K562 (cell line): ENCODE data around the gene TTC39B. TPM values are rescaled to one million over a fixed set of nuclear protein-coding genes. Genes with fewer than 3 reads are reported as not detected.

Experiments used
- ATAC-seq: fragments of 200-7000 bp; cut with Tn5 transposase; 3 replicates; pipeline ENCODE4 v1.9.1; 2020; ENCODE audit warnings: moderate library complexity
- BruUV-seq: library from RNA; stranded (reverse); fragments of 400-500 nt; replicated peaks from 2 replicates; lab custom pipeline; 2021; lab: Mats Ljungman, UMichigan
- CTCF ChIA-PET: fragments of 300-600 bp; formaldehyde crosslinking; extraction: SDS; loops from one replicate; lab custom pipeline; 2021; ENCODE audit warnings: low intra/inter-chr PET ratio; lab: Yijun Ruan, JAX
- POLR2A ChIA-PET: fragments of 300-600, 350-650 bp; sonication (Branson Sonifier 250); formaldehyde crosslinking; extraction: SDS; loops from one replicate; lab custom pipeline; 2021; ENCODE audit warnings: antibody characterized with exemption, inconsistent platforms; lab: Yijun Ruan, JAX
- DNase-seq, 4 experiments: peaks; one replicate each; pipeline versions ENCODE4 v3.0.0 to v3.0.0-alpha.2; 2011 to 2018; ENCODE audit warnings: low spot score in 3 of 4, mixed read lengths in 3 of 4; ENCODE audit errors: extremely low read depth in 1 of 4
- FAIRE-seq: peaks from 2 replicates; lab custom pipeline; 2011; peaks lifted over from hg19 to GRCh38; lab: Jason Lieb, UNC
- H2AFZ ChIP-seq: 2 replicates; pipeline ENCODE4 v1.6.0; 2011; ENCODE audit warnings: low read depth, low read length, control low read depth, inconsistent platforms
- H3K27ac ChIP-seq: fragments of 200-600 bp; 3 replicates; pipeline ENCODE4 v1.8.0; 2011; ENCODE audit warnings: low read depth, mild to moderate bottlenecking, control low read depth, inconsistent platforms, low read length, moderate library complexity, mixed read lengths; ENCODE audit errors: extremely low read depth
- H3K27me3 ChIP-seq, 2 experiments: fragments of 300-600 bp in 1 of 2; 2 replicates in 1 of 2; 3 replicates in 1 of 2; pipeline versions ENCODE4 v1.6.0 to v1.8.0; 2011; ENCODE audit warnings: inconsistent platforms in 2 of 2, low read length in 2 of 2, mild to moderate bottlenecking in 1 of 2, mixed read lengths in 1 of 2, moderate library complexity in 1 of 2; ENCODE audit not compliant: control insufficient read depth in 2 of 2, insufficient read depth in 2 of 2
- H3K36me3 ChIP-seq: fragments of 300-600 bp; 3 replicates; pipeline ENCODE4 v1.8.0; 2011; ENCODE audit warnings: mild to moderate bottlenecking, low read length, inconsistent platforms; ENCODE audit not compliant: control insufficient read depth, insufficient read depth
- H3K4me1 ChIP-seq, 2 experiments: fragments of 200-600 bp in 1 of 2; replicated peaks in 1 of 2; 2 replicates in 1 of 2; 3 replicates in 1 of 2; pipeline versions ENCODE4 v1.5.1 to v1.8.0; 2011; ENCODE audit warnings: inconsistent platforms in 2 of 2, low read length in 2 of 2, mild to moderate bottlenecking in 1 of 2, mixed read lengths in 1 of 2, moderate library complexity in 1 of 2; ENCODE audit not compliant: control insufficient read depth in 2 of 2, insufficient read depth in 2 of 2
- H3K4me2 ChIP-seq: 2 replicates; pipeline ENCODE4 v1.6.1; 2011; ENCODE audit warnings: low read length, control low read depth, inconsistent platforms, mixed read lengths; ENCODE audit not compliant: insufficient read depth
- H3K4me3 ChIP-seq: fragments of 200-600 bp; sonication (generic), shearing (Covaris generic); 2 replicates; pipeline ENCODE4 v1.5.1; 2016; ENCODE audit warnings: control low read depth, inconsistent platforms
- H3K79me2 ChIP-seq: fragments of 200-600 bp; 3 replicates; pipeline ENCODE4 v1.8.0; 2011; ENCODE audit warnings: low read length, inconsistent platforms; ENCODE audit not compliant: control insufficient read depth, insufficient read depth
- H3K9ac ChIP-seq, 2 experiments: 2 replicates each; pipeline versions ENCODE4 v1.6.0 to v1.6.1; 2011; ENCODE audit warnings: low read depth in 2 of 2, low read length in 2 of 2, control low read depth in 1 of 2, inconsistent platforms in 1 of 2, mild to moderate bottlenecking in 1 of 2, mixed read lengths in 1 of 2; ENCODE audit not compliant: insufficient read depth in 1 of 2
- H3K9me1 ChIP-seq: one replicate; pipeline ENCODE4 v1.6.0; 2011; ENCODE audit warnings: inconsistent platforms, mild to moderate bottlenecking, low read length, moderate library complexity; ENCODE audit not compliant: control insufficient read depth, insufficient read depth
- H3K9me3 ChIP-seq: replicated peaks from 2 replicates; pipeline ENCODE4 v1.5.1; 2011; ENCODE audit warnings: low read depth, low read length, inconsistent platforms; ENCODE audit not compliant: control insufficient read depth, insufficient read depth
- H4K20me1 ChIP-seq: replicated peaks from 2 replicates; pipeline ENCODE4 v1.6.1; 2011; ENCODE audit warnings: low read length, inconsistent platforms, mixed read lengths; ENCODE audit not compliant: control insufficient read depth, insufficient read depth
- ARID3B ChIP-seq: fragments of 250-450 bp; sonication (Bioruptor Pico); IDR thresholded peaks from 2 replicates; pipeline ENCODE4 v1.4.0; 2020; ENCODE audit warnings: borderline replicate concordance
- CEBPZ ChIP-seq: fragments of 150-350 bp; IDR thresholded peaks from 2 replicates; pipeline ENCODE4 v1.6.1; 2014; ENCODE audit warnings: low read depth, mild to moderate bottlenecking, low read length, borderline replicate concordance
- E4F1 ChIP-seq: fragments of 250-450 bp; sonication (Bioruptor Pico); IDR thresholded peaks from 2 replicates; pipeline ENCODE4 v1.5.0; 2021; ENCODE audit warnings: mild to moderate bottlenecking, borderline replicate concordance
- FOXO4 ChIP-seq: fragments of 450-650 bp; formaldehyde crosslinking; IDR thresholded peaks from 2 replicates; pipeline ENCODE4 v1.4.0; 2020; ENCODE audit warnings: mild to moderate bottlenecking, moderate library complexity
- GTF3C2 ChIP-seq: IDR thresholded peaks from 3 replicates; pipeline ENCODE4 v1.6.1; 2011; ENCODE audit warnings: borderline replicate concordance, mild to moderate bottlenecking, moderate library complexity; ENCODE audit not compliant: insufficient read length; ENCODE audit errors: extremely low read depth
- SETDB1 ChIP-seq: IDR thresholded peaks from one replicate; pipeline ENCODE4 v1.6.1; 2012; ENCODE audit warnings: low read length, control low read depth, inconsistent platforms
- TGIF2 ChIP-seq: sonication (generic); formaldehyde crosslinking; IDR thresholded peaks from 2 replicates; pipeline ENCODE4 v1.8.1; 2022; ENCODE audit warnings: mild to moderate bottlenecking, missing genetic modification reagents, moderate library complexity
- ZBED1 ChIP-seq: IDR thresholded peaks from 2 replicates; pipeline ENCODE4 v1.6.1; 2014
- ZBTB1 ChIP-seq: sonication (generic); formaldehyde crosslinking; IDR thresholded peaks from 2 replicates; pipeline ENCODE4 v1.8.1; 2023; ENCODE audit warnings: missing genetic modification reagents, low read depth, mild to moderate bottlenecking, borderline replicate concordance
- ZNF134 ChIP-seq: fragments of 250-450 bp; sonication (Bioruptor Pico); conservative IDR thresholded peaks from 2 replicates; pipeline ENCODE4 v1.4.0; 2020
- WGBS: fragments of 100-300 bp; shearing (Covaris generic); methylation state at CpG from one replicate; pipeline ENCODE4 v1.1.6; 2016; ENCODE audit warnings: low coverage, mixed read lengths; ENCODE audit not compliant: insufficient coverage; ENCODE audit errors: missing lambda C conversion rate; 5-methylcytosine and 5-hydroxymethylcytosine counted together
- in situ Hi-C: fragments of 300-500 bp; cut with MboI; formaldehyde crosslinking; loops from 4 replicates; pipeline ENCODE4 v1.15.0; 2018; ENCODE audit warnings: inconsistent platforms, mixed read lengths
- intact Hi-C: fragments of 100-400 bp; cut with micrococcal nuclease; formaldehyde crosslinking; loops from 2 replicates; pipeline ENCODE4 v1.14.2; 2022
- polyA plus RNA-seq, 8 experiments: library from polyadenylated mRNA; depleted of rRNA in 4 of 8; stranded (reverse) in 5 of 8; unstranded in 3 of 8; fragments of >200 nt; fragmentation: Nextera tagmentation in 2 of 8; fragmentation: Illumina TruSeq in 1 of 8; extraction: Ambion mirVana in 2 of 8; extraction: Trizol in 1 of 8; gene quantifications; 2 replicates each; pipeline versions ENCODE4 v1.2.1 to v1.2.3, GENCODE V29; 2011 to 2014; ENCODE audit warnings: inconsistent platforms in 1 of 8, missing spikeins in 1 of 8
- total RNA-seq, 7 experiments: library from RNA; depleted of rRNA in 6 of 7; stranded (reverse); fragments of >200 nt in 6 of 7; fragmentation: Illumina TruSeq in 2 of 7; extraction: Trizol in 2 of 7; gene quantifications; 2 replicates each; pipeline versions ENCODE4 v1.2.1 to v1.2.3, GENCODE V29; 2011 to 2021; ENCODE audit warnings: low replicate concordance in 1 of 7

TTC39B gene
- total and polyA plus RNA-seq, 9 of the 15 experiments (the other 6 are each of a cell fraction or from before 2014, with no cell fraction given), result 0.32 to 1.2 (median 0.95) TPM

- Histone ChIP-seq H3K9me1 (no peaks in the 10 kb centered on the region), H3K27ac (no peak overlapping the region), H2AFZ (no peak overlapping the region), H3K36me3 (no peaks in the 10 kb centered on the region), H3K9ac (no peak overlapping the region), H4K20me1 (no peaks in the 10 kb centered on the region), H3K9me3 (no peaks in the 10 kb centered on the region), H3K4me2 (no peak overlapping the region), H3K4me3 (no peak overlapping the region), H3K27me3 (no peaks in the 10 kb centered on the region), H3K79me2 (no peaks in the 10 kb centered on the region), H3K4me1 (no peaks in the 10 kb centered on the region)
- ChIA-PET CTCF (no interaction called here), POLR2A (no interaction called here)
- DNase-seq (no peak), ATAC-seq (no peak), FAIRE-seq (no peak)
- intact Hi-C loops (no loop called here), in situ Hi-C loops (loop anchor here (10.0 kb wide), 1 partner anchor 342 kb away; no protein-coding TSS in a partner anchor)
- WGBS, result 4% methylated on average over 5 of the region's 5 CpGs
- BruUV-seq, result no TSS peak
- TF ChIP-seq CEBPZ (no peak), ZBED1 (no peak), SETDB1 (no peak), TGIF2 (no peak), ARID3B (CRISPR knock-in tag) (no peak), ZBTB1 (CRISPR knock-in tag) (no peak), E4F1 (no peak), FOXO4 (no peak), GTF3C2 (no peak), ZNF134 (CRISPR knock-in tag) (no peak)
These were observed 114.2 kb downstream of the TTC39B start for GRCh38 chr9:15192856-15193255.
